HG02623 (cell line): ENCODE measurements around the gene PPFIA2.
"Not testable (repeated sequence)": the region's sequence is repeated elsewhere in the genome, so short reads cannot be mapped to it uniquely, and the experiment has no call there.

ENCODE experiments used
- ATAC-seq: cut with Tn5 transposase; IDR thresholded peaks from one replicate; pipeline ENCODE4 v1.9.1; 2021; ENCODE audit warnings: moderate library complexity; ENCODE audit not compliant: unreplicated experiment

Gene PPFIA2

GRCh38 chr12:81216739-81217138, 542.4 kb downstream of the PPFIA2 start:
- no peak for ATAC-seq

DNA sequence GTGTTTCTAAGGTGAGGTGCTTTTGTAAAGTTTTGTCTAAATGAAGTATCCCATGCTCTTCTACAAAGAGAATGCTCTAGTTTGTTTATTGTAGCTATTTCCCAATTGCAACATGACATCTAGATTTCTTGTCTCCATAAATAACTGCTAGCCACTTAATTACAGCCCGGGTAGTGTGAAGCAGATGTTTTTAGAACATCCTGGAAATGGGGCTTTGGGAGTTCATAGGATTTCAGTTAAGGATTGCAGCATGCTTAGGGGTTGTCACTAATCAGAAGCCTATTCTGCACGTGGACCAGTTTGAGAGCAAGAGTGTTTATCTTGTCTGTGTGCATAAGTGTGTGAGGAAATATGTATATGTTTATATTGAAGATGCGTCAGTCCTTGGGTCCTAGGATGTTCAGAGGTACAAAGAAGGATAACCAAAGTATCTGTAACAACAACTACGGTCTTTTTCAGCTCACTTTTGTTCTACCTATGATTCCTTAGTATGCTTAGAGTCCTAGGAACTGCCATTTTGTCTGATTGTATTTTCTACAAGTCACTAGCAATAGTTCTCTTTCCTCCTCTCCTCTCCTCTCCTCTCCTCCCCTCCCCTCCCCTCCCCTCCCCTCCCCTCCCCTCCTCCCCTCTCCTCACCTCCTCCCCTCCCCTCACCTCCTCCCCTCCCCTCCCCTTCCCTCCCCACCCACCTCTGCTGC, 546.0 kb downstream of the PPFIA2 start:
- no peak for ATAC-seq

GRCh38 chr12:81211306-81211705, 547.8 kb downstream of the PPFIA2 start:
- ATAC-seq, result no peak

GRCh38 chr12:81209772-81210225, 549.4 kb downstream of the PPFIA2 start:
- ATAC-seq, result not testable (repeated sequence)

- ATAC-seq, result no peak
Measured at GRCh38 chr12:81209012-81209411, 550.1 kb downstream of the PPFIA2 start.

DNA sequence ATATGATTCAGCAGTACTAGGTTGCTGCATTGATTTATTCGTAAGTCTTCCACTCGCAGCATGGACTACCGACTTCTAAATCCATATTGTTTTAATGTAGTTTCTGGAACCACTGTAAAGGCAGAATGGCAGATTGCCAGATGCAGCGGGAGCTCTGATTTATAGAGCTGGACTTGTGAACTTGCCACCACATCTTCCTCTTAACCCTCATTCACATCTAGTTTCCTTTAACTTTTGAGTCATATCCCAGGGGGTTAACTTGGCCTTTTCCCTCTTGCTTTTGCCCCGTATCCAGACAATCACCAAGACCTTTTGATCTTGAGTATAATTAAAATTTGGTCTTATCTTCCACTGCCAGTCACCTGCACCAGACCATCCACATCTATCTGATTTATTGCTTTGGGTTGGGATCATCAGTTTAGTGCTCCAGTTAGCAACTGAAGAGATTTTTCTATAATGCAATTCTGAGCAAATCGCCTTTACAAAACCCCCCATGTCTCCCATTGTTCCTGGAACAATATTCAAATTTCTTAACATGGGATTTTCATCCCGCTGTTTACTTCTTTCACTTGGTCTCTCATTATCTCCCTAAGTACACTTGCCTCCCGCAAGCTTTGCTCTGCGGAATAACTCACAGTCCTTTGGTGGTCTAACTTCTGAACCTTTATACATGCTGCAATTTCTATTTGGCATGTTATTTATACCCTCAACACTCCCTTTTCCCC, 550.8 kb downstream of the PPFIA2 start:
- ATAC-seq, result no peak
